ENCODE data around the gene ATP8A2. TPM values are rescaled to one million over a fixed set of nuclear protein-coding genes. Genes with fewer than 3 reads are reported as not detected.

ATP8A2 gene
- total RNA-seq, 3 donors from 2014 or later (not counting 1 experiment from before 2014, with no cell fraction given): 0.43 to 0.68 (median 0.59) TPM

DNA sequence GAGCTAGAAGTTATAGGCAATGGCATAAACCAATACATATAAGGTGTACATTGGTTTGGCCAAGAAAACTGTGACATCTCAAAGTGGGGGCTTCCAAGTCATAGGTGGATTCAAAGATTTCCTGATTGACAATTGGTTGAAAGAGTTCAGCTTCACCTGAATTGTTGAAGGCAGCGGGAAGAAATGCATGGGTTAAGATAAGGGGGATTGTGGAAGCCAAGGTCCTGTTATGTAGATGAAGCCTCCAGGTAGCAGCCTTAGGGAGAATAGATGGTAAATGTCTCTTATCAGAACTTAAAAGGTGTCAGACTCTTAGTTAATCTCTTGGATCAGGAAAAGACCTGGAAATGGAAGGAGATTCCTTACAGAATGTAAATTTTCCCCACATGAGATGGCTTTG lies 26.0 kb downstream of the ATP8A2 start:
- Mint-ChIP-seq H3K36me3 (no peaks in the 10 kb centered on the region), H3K4me3 (no peak overlapping the region), H3K27ac (no peak overlapping the region), H3K9me3 (no peaks in the 10 kb centered on the region), H3K4me1 (no peaks in the 10 kb centered on the region), H3K27me3 (ENCODE audit: low read depth in 2 of 2) (peaks cover 7 to 10% of the 10 kb centered on the region in 2 donors)
- no peak for TF ChIP-seq CTCF (IDR thresholded peaks at IDR 0.05)
- no peak overlapping the region for H3K4me3 ChIP-seq (ENCODE audit: low read length)
- intact Hi-C loops (cut with micrococcal nuclease): no loop called here
- ATAC-seq (no peak), DNase-seq (no peak)
- H3K4me1 ChIP-seq (ENCODE audit: control insufficient read depth, insufficient read depth, low read length): no peaks in the 10 kb centered on the region
- no peaks in the 10 kb centered on the region for H3K27me3 ChIP-seq (ENCODE audit: control insufficient read depth, insufficient read depth, low read length)
- H3K27ac ChIP-seq (ENCODE audit: low read length): no peak overlapping the region
- WGBS (ENCODE audit: insufficient coverage): 90% methylated on average over 1 of the region's 1 CpG
- H3K36me3 ChIP-seq (ENCODE audit: control insufficient read depth, insufficient read depth, low read length): no peaks in the 10 kb centered on the region
- H3K9me3 ChIP-seq (ENCODE audit: control insufficient read depth, insufficient read depth, low read length): no peaks in the 10 kb centered on the region

GRCh38 chr13:25400925-25401324 lies 29.2 kb downstream of the ATP8A2 start:
- WGBS (ENCODE audit: insufficient coverage): 78% methylated on average over 4 of the region's 6 CpGs
- no peak for ATAC-seq

GRCh38 chr13:25401958-25402357 lies 30.2 kb downstream of the ATP8A2 start:
- DNase-seq: no peak
- Mint-ChIP-seq H3K36me3 (no peaks in the 10 kb centered on the region), H3K27me3 (ENCODE audit: low read depth in 2 of 2) (peaks cover 15 to 23% of the 10 kb centered on the region in 2 donors), H3K27ac (no peak overlapping the region), H3K4me1 (no peaks in the 10 kb centered on the region), H3K4me3 (no peak overlapping the region), H3K9me3 (no peaks in the 10 kb centered on the region)
- H3K36me3 ChIP-seq (ENCODE audit: control insufficient read depth, insufficient read depth, low read length): no peaks in the 10 kb centered on the region
- intact Hi-C loops (cut with micrococcal nuclease): no loop called here
- no peaks in the 10 kb centered on the region for H3K9me3 ChIP-seq (ENCODE audit: control insufficient read depth, insufficient read depth, low read length)
- 91% methylated on average over 7 of the region's 7 CpGs for WGBS (ENCODE audit: insufficient coverage)
- TF ChIP-seq CTCF (IDR thresholded peaks at IDR 0.05): no peak
- no peaks in the 10 kb centered on the region for H3K27me3 ChIP-seq (ENCODE audit: control insufficient read depth, insufficient read depth, low read length)
- no peak for ATAC-seq
- no peak overlapping the region for H3K4me3 ChIP-seq (ENCODE audit: low read length)
- no peak overlapping the region for H3K27ac ChIP-seq (ENCODE audit: low read length)
- no peaks in the 10 kb centered on the region for H3K4me1 ChIP-seq (ENCODE audit: control insufficient read depth, insufficient read depth, low read length)

More at GRCh38 chr13:25400925-25401324, 29.2 kb downstream of the ATP8A2 start:
- Histone ChIP-seq H3K9me3 (ENCODE audit: control insufficient read depth, insufficient read depth, low read length) (no peaks in the 10 kb centered on the region), H3K4me3 (ENCODE audit: low read length) (no peak overlapping the region), H3K36me3 (ENCODE audit: control insufficient read depth, insufficient read depth, low read length) (no peaks in the 10 kb centered on the region), H3K4me1 (ENCODE audit: control insufficient read depth, insufficient read depth, low read length) (no peaks in the 10 kb centered on the region), H3K27ac (ENCODE audit: low read length) (no peak overlapping the region), H3K27me3 (ENCODE audit: control insufficient read depth, insufficient read depth, low read length) (no peaks in the 10 kb centered on the region)
- no peak for DNase-seq
- Mint-ChIP-seq H3K27me3 (ENCODE audit: low read depth in 2 of 2) (peaks cover 15 to 23% of the 10 kb centered on the region in 2 donors), H3K27ac (no peak overlapping the region), H3K4me3 (no peak overlapping the region), H3K4me1 (no peaks in the 10 kb centered on the region), H3K36me3 (no peaks in the 10 kb centered on the region), H3K9me3 (no peaks in the 10 kb centered on the region)
- intact Hi-C loops (cut with micrococcal nuclease): no loop called here
- TF ChIP-seq CTCF (IDR thresholded peaks at IDR 0.05): no peak

DNA sequence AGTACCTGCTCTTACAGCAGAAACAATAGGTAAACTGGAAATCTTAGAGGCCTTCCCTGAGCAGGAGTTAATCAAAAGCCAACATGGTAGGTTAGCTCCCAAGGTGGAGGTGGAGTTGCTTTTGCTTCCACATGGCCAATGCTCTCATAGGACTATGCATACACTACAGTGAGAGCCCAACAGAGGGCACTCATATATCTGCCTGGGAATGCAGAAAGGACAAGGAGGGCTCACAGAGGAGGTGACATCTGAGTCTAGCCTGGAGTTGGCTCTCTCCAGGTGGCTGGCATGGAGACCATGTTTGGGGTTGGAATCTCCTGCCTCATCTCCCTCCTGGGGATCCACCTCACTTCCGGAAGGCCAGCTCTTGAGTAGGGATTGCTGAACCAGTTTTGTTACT lies 34.6 kb downstream of the ATP8A2 start:
- ATAC-seq (no peak), DNase-seq (no peak)
- Mint-ChIP-seq H3K4me1 (no peaks in the 10 kb centered on the region), H3K27me3 (ENCODE audit: low read depth in 2 of 2) (peaks cover 23 to 25% of the 10 kb centered on the region in 2 donors), H3K9me3 (no peaks in the 10 kb centered on the region), H3K27ac (no peak overlapping the region), H3K36me3 (no peaks in the 10 kb centered on the region), H3K4me3 (no peak overlapping the region)
- Histone ChIP-seq H3K27ac (ENCODE audit: low read length) (no peak overlapping the region), H3K4me1 (ENCODE audit: control insufficient read depth, insufficient read depth, low read length) (no peaks in the 10 kb centered on the region), H3K36me3 (ENCODE audit: control insufficient read depth, insufficient read depth, low read length) (no peaks in the 10 kb centered on the region), H3K4me3 (ENCODE audit: low read length) (no peak overlapping the region), H3K9me3 (ENCODE audit: control insufficient read depth, insufficient read depth, low read length) (no peaks in the 10 kb centered on the region), H3K27me3 (ENCODE audit: control insufficient read depth, insufficient read depth, low read length) (no peaks in the 10 kb centered on the region)
- intact Hi-C loops (cut with micrococcal nuclease): no loop called here
- WGBS (ENCODE audit: insufficient coverage): 89% methylated on average over 1 of the region's 1 CpG
- TF ChIP-seq CTCF (IDR thresholded peaks at IDR 0.05): no peak

All from natural killer cell (primary cell).